Body of pancreas (tissue), 4 donors: ENCODE data around the gene MCCD1. TPM values are rescaled to one million over a fixed set of nuclear protein-coding genes. Genes with fewer than 3 reads are reported as not detected.
A peak's percentile ranks its signal among the peaks of the same experiment; 100 is the strongest.

Experiments used
- ATAC-seq: fragments of 150-250 bp; one replicate; pipeline ENCODE4 v1.9.1; 2016
- DNase-seq, 4 donors: peaks; one replicate each; pipeline ENCODE4 v3.0.0-alpha.2; 2019
- H3K27ac ChIP-seq, 4 donors: fragments of 200-600 bp; sonication (generic); 1 replicate in 3 of 4; 2 replicates in 1 of 4; pipeline versions ENCODE4 v1.5.1 to v1.6.1; 2016 to 2019; ENCODE audit warnings: mild to moderate bottlenecking in 1 of 4, mixed read lengths in 1 of 4, moderate library complexity in 1 of 4
- H3K27me3 ChIP-seq, 2 donors: fragments of 200-600 bp; sonication (generic); one replicate each; pipeline ENCODE4 v1.6.0; 2016; ENCODE audit warnings: mild to moderate bottlenecking in 1 of 2
- H3K36me3 ChIP-seq, 2 donors: fragments of 200-600 bp; sonication (generic); replicated peaks in 1 of 2; 2 replicates each; pipeline ENCODE4 v1.5.1; 2016; ENCODE audit warnings: low read depth in 2 of 2; ENCODE audit not compliant: insufficient read depth in 1 of 2
- H3K4me1 ChIP-seq: fragments of 200-600 bp; sonication (generic); one replicate; pipeline ENCODE4 v1.6.0; 2016
- H3K4me3 ChIP-seq, 2 donors: fragments of 200-600 bp; sonication (generic); 1 replicate in 1 of 2; 2 replicates in 1 of 2; pipeline ENCODE4 v1.5.1; 2016 to 2019
- H3K9me3 ChIP-seq, 3 donors: fragments of 200-600 bp; sonication (generic); 1 replicate in 2 of 3; 2 replicates in 1 of 3; pipeline ENCODE4 v1.5.1; 2016
- POLR2A ChIP-seq, 3 donors: fragments of 450-650 bp; IDR thresholded peaks; one replicate each; pipeline ENCODE4 v1.6.1; 2016; ENCODE audit warnings: antibody characterized with exemption in 3 of 3, mild to moderate bottlenecking in 2 of 3
- WGBS, 2 donors: methylation state at CpG; one replicate each; pipeline ENCODE4 v1.1.5; 2017; 5-methylcytosine and 5-hydroxymethylcytosine counted together
- intact Hi-C: fragments of 100-400 bp; cut with DNase I; formaldehyde crosslinking; loops from one replicate; pipeline ENCODE4 v1.15.1; 2023
- total RNA-seq, 2 donors: library from RNA; depleted of rRNA; stranded (reverse); fragments of >200 nt; gene quantifications; one replicate each; pipeline ENCODE4 v1.1.0, GENCODE V29; 2016
- TF ChIP-seq, protein P1 (sequence below), 7 experiments: fragments of 450-650 bp in 4 of 7; fragments of 200-600 bp in 3 of 7; sonication (generic) in 3 of 7; IDR thresholded peaks; one replicate each; pipeline ENCODE4 v1.5.1; 2016 to 2019; ENCODE audit warnings: antibody characterized with exemption in 7 of 7

MCCD1 gene
- total RNA-seq, 2 donors from 2014 or later: not detected

DNA sequence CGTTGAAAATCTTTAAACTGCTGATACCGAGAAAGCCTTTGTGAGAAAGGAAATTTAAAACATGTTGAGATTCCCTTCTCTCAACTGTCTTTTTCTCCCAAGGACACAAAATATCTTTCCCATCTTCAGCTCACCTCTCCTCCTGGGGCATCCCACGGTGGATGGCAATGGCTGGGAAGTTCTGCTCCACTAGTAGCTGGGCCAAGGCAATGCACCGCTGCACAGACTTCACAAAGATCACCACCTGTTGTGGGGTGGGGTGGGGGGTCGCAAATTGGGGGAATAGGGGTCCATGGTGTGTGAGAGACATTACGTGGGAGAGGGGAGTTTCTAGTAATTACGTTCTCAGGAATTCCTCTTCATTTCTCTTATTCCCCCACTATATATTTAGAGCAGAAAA lies 2.4 kb downstream of the MCCD1 start:
- WGBS, 2 donors: 84 to 85% methylated on average over 7 of the region's 7 CpGs

DNA sequence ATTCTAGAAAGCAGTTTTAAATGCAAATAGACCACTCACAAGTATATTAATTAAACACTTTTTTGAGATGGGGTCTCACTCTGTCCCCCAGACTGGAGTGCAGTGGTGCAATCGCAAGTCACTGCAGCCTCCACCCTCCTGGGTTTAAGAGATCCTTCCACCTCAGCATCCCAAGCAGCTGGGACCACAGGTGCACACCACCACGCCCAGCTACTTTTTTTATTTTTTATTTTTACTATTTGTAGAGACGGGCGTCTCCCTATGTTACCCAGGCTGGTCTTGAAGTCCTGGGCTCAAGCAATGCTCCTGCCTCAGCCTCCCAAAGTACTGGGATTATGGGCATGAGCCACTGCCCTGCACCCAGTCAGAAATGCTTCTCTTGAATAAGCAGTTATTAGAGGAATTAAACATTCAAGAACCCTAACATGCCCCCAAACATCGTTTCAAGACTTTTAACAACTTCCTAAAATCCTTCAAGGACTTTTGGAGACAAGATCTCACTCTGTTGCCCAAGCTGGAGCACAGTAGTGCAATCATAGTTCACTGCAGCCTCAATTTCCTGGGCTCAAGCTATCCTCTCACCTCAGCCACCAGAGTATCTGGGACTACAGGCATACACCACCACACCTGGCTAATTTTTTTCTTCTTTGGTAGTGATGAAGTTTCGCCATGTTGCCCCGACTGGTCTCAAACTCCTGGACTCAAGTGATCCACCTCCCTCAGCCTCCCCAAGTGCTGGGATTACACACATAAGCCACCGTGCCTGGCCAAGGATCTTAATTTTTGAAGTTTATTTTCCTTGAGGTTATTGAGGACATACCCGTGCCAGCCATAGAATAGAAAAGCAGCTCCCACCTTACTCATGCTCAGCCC lies 3.2 kb downstream of the MCCD1 start:
- no peaks in the 10 kb centered on the region for H3K27me3 ChIP-seq
- peak in 1 of 3 donors; percentile 6 for TF ChIP-seq POLR2A (IDR thresholded peaks at IDR 0.05)
- TF ChIP-seq, protein P1, sequence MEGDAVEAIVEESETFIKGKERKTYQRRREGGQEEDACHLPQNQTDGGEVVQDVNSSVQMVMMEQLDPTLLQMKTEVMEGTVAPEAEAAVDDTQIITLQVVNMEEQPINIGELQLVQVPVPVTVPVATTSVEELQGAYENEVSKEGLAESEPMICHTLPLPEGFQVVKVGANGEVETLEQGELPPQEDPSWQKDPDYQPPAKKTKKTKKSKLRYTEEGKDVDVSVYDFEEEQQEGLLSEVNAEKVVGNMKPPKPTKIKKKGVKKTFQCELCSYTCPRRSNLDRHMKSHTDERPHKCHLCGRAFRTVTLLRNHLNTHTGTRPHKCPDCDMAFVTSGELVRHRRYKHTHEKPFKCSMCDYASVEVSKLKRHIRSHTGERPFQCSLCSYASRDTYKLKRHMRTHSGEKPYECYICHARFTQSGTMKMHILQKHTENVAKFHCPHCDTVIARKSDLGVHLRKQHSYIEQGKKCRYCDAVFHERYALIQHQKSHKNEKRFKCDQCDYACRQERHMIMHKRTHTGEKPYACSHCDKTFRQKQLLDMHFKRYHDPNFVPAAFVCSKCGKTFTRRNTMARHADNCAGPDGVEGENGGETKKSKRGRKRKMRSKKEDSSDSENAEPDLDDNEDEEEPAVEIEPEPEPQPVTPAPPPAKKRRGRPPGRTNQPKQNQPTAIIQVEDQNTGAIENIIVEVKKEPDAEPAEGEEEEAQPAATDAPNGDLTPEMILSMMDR (IDR thresholded peaks at IDR 0.05): no peak

More for the DNA sequence above, 2.4 kb downstream of the MCCD1 start:
- H3K36me3 ChIP-seq: peaks cover 35 to 42% of the 10 kb centered on the region in 2 donors
- no peaks in the 10 kb centered on the region for H3K9me3 ChIP-seq
- DNase-seq (no peak), ATAC-seq (no peak)
- TF ChIP-seq POLR2A (IDR thresholded peaks at IDR 0.05): no peak
- TF ChIP-seq, protein P1 (IDR thresholded peaks at IDR 0.05): no peak
- no peak overlapping the region for H3K4me3 ChIP-seq
- H3K27me3 ChIP-seq: no peaks in the 10 kb centered on the region
- peaks cover 11% of the 10 kb centered on the region for H3K4me1 ChIP-seq
- no peak overlapping the region for H3K27ac ChIP-seq
- intact Hi-C loops: no loop called here

DNA sequence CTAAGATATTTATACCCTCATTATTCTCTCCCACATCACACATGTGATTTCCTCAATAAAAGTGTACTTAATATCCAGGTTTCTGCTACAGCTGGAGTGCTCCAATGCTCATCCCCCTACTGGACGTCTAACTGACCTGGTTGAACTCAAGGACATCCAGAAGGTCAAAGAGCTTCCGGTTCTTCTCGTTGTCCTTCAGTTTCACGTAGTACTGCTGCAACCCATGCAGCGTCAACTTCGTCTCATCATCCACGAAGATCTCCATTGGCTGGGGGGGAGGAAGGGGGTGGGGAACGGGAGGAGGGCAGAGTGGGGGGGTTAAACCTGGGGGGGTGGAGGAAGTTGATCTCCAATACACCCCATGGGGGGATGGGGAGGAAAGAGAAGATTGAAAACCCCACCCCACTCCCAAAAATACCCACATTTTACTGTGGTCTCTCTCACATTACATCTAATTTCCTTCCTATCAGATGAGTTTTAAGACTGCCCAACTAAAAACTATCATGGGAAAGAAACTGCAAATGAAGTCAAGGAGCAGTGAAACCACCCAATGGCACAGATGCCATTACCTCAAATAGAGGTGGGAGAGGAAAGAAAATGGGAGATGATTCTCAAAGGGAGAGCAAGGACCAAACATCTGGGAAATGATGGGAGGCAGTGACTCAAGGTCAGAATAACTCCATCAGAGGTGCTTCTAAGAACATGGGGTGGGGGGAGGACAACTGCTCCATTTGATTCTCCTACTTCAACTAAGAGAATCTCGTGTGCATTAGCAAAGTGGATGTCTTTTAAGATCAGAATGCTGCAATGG lies 4.1 kb downstream of the MCCD1 start:
- Histone ChIP-seq H3K27me3 (no peaks in the 10 kb centered on the region), H3K4me3 (no peak overlapping the region), H3K4me1 (peaks cover 11% of the 10 kb centered on the region), H3K27ac (no peak overlapping the region), H3K9me3 (no peaks in the 10 kb centered on the region), H3K36me3 (peaks cover 38 to 52% of the 10 kb centered on the region in 2 donors)
- TF ChIP-seq, protein P1 (IDR thresholded peaks at IDR 0.05): no peak
- TF ChIP-seq POLR2A (IDR thresholded peaks at IDR 0.05): no peak
- 37 to 47% methylated on average over 8 to 9 of the region's 9 CpGs for WGBS, 2 donors
- intact Hi-C loops: no loop called here
- DNase-seq (no peak), ATAC-seq (no peak)

More for the DNA sequence above, 3.2 kb downstream of the MCCD1 start:
- no peak overlapping the region for H3K27ac ChIP-seq
- peaks cover 11% of the 10 kb centered on the region for H3K4me1 ChIP-seq
- H3K4me3 ChIP-seq: no peak overlapping the region
- H3K36me3 ChIP-seq: peaks cover 38 to 50% of the 10 kb centered on the region in 2 donors
- ATAC-seq (no peak), DNase-seq (no peak)
- intact Hi-C loops: no loop called here
- H3K9me3 ChIP-seq: no peaks in the 10 kb centered on the region
- WGBS, 2 donors: 72 to 79% methylated on average over 9 of the region's 9 CpGs

DNA sequence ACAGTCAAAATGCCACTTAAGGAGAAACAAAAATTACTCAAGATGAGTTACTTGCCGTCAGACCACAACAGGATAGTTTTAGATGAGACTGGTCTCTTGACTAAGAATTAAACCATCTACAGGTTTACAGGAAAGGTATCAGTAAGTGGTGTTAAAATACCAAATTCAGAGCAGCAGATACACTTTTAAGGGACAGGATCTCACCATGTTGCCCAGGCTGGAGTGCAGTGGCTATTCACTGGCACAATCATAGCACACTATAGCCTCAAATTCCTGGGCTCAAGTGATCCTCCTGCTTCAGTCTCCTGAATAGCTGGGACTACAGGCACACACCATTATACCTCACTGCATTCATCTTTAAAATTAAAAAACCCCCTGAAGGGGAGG lies 4.7 kb downstream of the MCCD1 start:
- intact Hi-C loops: no loop called here
- no peak for TF ChIP-seq POLR2A (IDR thresholded peaks at IDR 0.05)
- TF ChIP-seq, protein P1 (IDR thresholded peaks at IDR 0.05): no peak
- 93 to 100% methylated on average over 1 of the region's 1 CpG for WGBS, 2 donors
- Histone ChIP-seq H3K27ac (no peak overlapping the region), H3K4me3 (no peak overlapping the region), H3K27me3 (no peaks in the 10 kb centered on the region), H3K9me3 (no peaks in the 10 kb centered on the region), H3K36me3 (peaks cover 38 to 56% of the 10 kb centered on the region in 2 donors), H3K4me1 (peaks cover 16% of the 10 kb centered on the region)
- ATAC-seq: no peak
- no peak for DNase-seq
